Endothelial cell of umbilical vein (primary cell): Measurements from ENCODE around the gene TTF1. TPM values are rescaled to one million over a fixed set of nuclear protein-coding genes. Genes with fewer than 3 reads are reported as not detected.

Source experiments
- BruUV-seq: library from RNA; stranded (reverse); fragments of 400-500 nt; replicated peaks from 2 replicates; lab custom pipeline; 2021; lab: Mats Ljungman, UMichigan
- CTCF ChIA-PET: fragments of 300-600, 350-600 bp; sonication (Branson Sonifier 250); formaldehyde crosslinking; loops from one replicate; lab custom pipeline; 2021; ENCODE audit warnings: antibody characterized with exemption, inconsistent platforms; lab: Charles Lee
- POLR2A ChIA-PET: fragments of 300-600, 350-600 bp; sonication (Branson Sonifier 250); formaldehyde crosslinking; loops from one replicate; lab custom pipeline; 2021; ENCODE audit warnings: antibody characterized with exemption, inconsistent platforms; lab: Charles Lee
- DNase-seq: peaks from one replicate; pipeline ENCODE4 v3.0.0-alpha.2; 2011; ENCODE audit warnings: low read depth, low spot score
- FAIRE-seq: peaks from 2 replicates; lab custom pipeline; 2011; peaks lifted over from hg19 to GRCh38; lab: Jason Lieb, UNC
- H2AFZ ChIP-seq: 2 replicates; pipeline ENCODE4 v1.6.0; 2012; ENCODE audit warnings: low read depth, low read length, control low read depth, inconsistent platforms
- H3K27ac ChIP-seq: 2 replicates; pipeline ENCODE4 v1.5.1; 2011; ENCODE audit warnings: low read depth, mild to moderate bottlenecking, control low read depth, low read length, moderate library complexity; ENCODE audit not compliant: insufficient read depth
- H3K27me3 ChIP-seq, 2 experiments: 2 replicates each; pipeline versions ENCODE4 v1.6.0 to v1.6.1; 2011; ENCODE audit warnings: low read length in 2 of 2, mixed read lengths in 1 of 2; ENCODE audit not compliant: control insufficient read depth in 2 of 2, insufficient read depth in 2 of 2
- H3K36me3 ChIP-seq, 2 experiments: 2 replicates in 1 of 2; 3 replicates in 1 of 2; pipeline ENCODE4 v1.5.1; 2011; ENCODE audit warnings: low read length in 2 of 2, mild to moderate bottlenecking in 1 of 2, moderate library complexity in 1 of 2; ENCODE audit not compliant: control insufficient read depth in 2 of 2, insufficient read depth in 2 of 2; ENCODE audit errors: extremely low read depth in 1 of 2
- H3K4me1 ChIP-seq: 3 replicates; pipeline ENCODE4 v1.5.1; 2011; ENCODE audit warnings: mild to moderate bottlenecking, low read length; ENCODE audit not compliant: control insufficient read depth, insufficient read depth; ENCODE audit errors: extremely low read depth
- H3K4me2 ChIP-seq: 2 replicates; pipeline ENCODE4 v1.6.1; 2011; ENCODE audit warnings: low read length, control low read depth, mixed read lengths; ENCODE audit not compliant: insufficient read depth
- H3K4me3 ChIP-seq, 3 experiments: fragments of 200-600 bp in 1 of 3; sonication (generic), shearing (Covaris generic) in 1 of 3; replicated peaks in 1 of 3; 2 replicates each; pipeline ENCODE4 v1.5.1; 2011 to 2016; ENCODE audit warnings: control low read depth in 3 of 3, low read length in 3 of 3, mild to moderate bottlenecking in 2 of 3, inconsistent platforms in 1 of 3, low read depth in 1 of 3, moderate library complexity in 1 of 3; ENCODE audit not compliant: insufficient read depth in 1 of 3
- H3K79me2 ChIP-seq: 2 replicates; pipeline ENCODE4 v1.6.0; 2012; ENCODE audit warnings: low read length, inconsistent platforms; ENCODE audit not compliant: control insufficient read depth, insufficient read depth
- H3K9ac ChIP-seq: replicated peaks from 2 replicates; pipeline ENCODE3; 2011; ENCODE audit warnings: low read length, control low read depth; ENCODE audit not compliant: insufficient read depth; ENCODE audit errors: extremely low read depth
- H3K9me1 ChIP-seq: replicated peaks from 3 replicates; pipeline ENCODE4 v1.6.0; 2011; ENCODE audit warnings: mild to moderate bottlenecking, low read length; ENCODE audit not compliant: control insufficient read depth, insufficient read depth; ENCODE audit errors: extremely low read depth
- H3K9me3 ChIP-seq: replicated peaks from 2 replicates; pipeline ENCODE4 v1.5.1; 2012; ENCODE audit warnings: low read length, inconsistent platforms; ENCODE audit not compliant: control insufficient read depth, insufficient read depth
- H4K20me1 ChIP-seq: replicated peaks from 2 replicates; pipeline ENCODE3; 2011; ENCODE audit warnings: mild to moderate bottlenecking, low read length; ENCODE audit not compliant: control insufficient read depth, insufficient read depth; ENCODE audit errors: extremely low read depth
- FOS ChIP-seq: IDR thresholded peaks from 2 replicates; pipeline ENCODE4 v1.6.1; 2011; ENCODE audit warnings: mild to moderate bottlenecking, low read length, moderate library complexity, borderline replicate concordance; ENCODE audit not compliant: insufficient read depth
- GATA2 ChIP-seq: IDR thresholded peaks from 2 replicates; pipeline ENCODE4 v1.7.0; 2011; ENCODE audit warnings: low read depth, mild to moderate bottlenecking, moderate library complexity, mixed read lengths, low read length; ENCODE audit not compliant: insufficient read length, insufficient read depth
- MYC ChIP-seq: IDR thresholded peaks from one replicate; pipeline ENCODE4 v1.6.1; 2011; ENCODE audit warnings: mild to moderate bottlenecking, low read depth, low read length
- POLR2A ChIP-seq: IDR thresholded peaks from 2 replicates; pipeline ENCODE4 v1.6.1; 2012; ENCODE audit warnings: low read depth, mild to moderate bottlenecking, control low read depth, low read length
- POLR2AphosphoS5 ChIP-seq: IDR thresholded peaks from 2 replicates; pipeline ENCODE4 v1.6.1; 2012; ENCODE audit warnings: low read depth, mild to moderate bottlenecking, control low read depth, low read length, moderate library complexity; ENCODE audit not compliant: insufficient read depth
- dilution Hi-C: fragments of 300-500 bp; cut with MboI; formaldehyde crosslinking; loops from one replicate; pipeline ENCODE4 v1.15.0; 2019; ENCODE audit warnings: low sequenced_read_pairs; ENCODE audit not compliant: extremely low pct_ligation_motif_present
- intact Hi-C: fragments of 100-400 bp; cut with micrococcal nuclease; formaldehyde crosslinking; loops from one replicate; pipeline ENCODE4 v1.10.0; 2022
- polyA plus RNA-seq, 4 experiments: library from polyadenylated mRNA; depleted of rRNA in 3 of 4; stranded (reverse) in 3 of 4; unstranded in 1 of 4; fragments of >200 nt; gene quantifications; 2 replicates each; pipeline versions ENCODE4 v1.2.1 to v1.2.3, GENCODE V29; 2011 to 2012; ENCODE audit warnings: missing spikeins in 1 of 4
- total RNA-seq: library from RNA; stranded (reverse); gene quantifications from 2 replicates; pipeline ENCODE4 v1.2.3, GENCODE V29; 2021
- TF ChIP-seq, protein P1 (sequence below), 2 donors: IDR thresholded peaks; 1 replicate in 1 of 2; 2 replicates in 1 of 2; pipeline ENCODE4 v1.5.1; 2011; ENCODE audit warnings: low read length in 2 of 2, mild to moderate bottlenecking in 2 of 2, moderate library complexity in 2 of 2, control low read depth in 1 of 2, inconsistent platforms in 1 of 2, low read depth in 1 of 2; ENCODE audit not compliant: insufficient read depth in 1 of 2; ENCODE audit errors: extremely low read depth in 1 of 2

TTF1 gene
- total and polyA plus RNA-seq, 2 donors (not counting 3 experiments of a cell fraction or from before 2014, with no cell fraction given): 4.9 to 12.0 TPM

DNA sequence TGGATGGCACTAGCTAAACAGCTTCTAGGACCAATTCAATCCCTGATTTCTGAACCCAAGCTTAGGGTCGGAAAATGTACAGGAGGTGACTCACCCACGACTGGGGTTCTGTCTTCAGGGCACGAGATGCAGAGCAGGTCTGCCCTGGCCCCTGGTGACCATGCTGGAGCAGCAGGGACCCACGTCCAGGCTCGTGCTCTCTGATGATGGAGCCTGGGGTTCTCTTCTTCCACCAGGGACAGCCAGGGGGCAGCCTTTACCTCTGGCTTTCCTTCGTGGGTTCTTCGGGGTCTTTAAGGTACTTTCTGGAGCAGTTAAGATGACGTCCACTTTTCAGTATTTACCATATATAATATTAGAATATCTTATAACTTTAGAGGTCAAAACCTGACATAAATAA is 5.4 kb upstream of the TTF1 start:
- intact Hi-C loops (loop anchor here (1.0 to 5.0 kb wide), 3 partner anchors 95 to 260 kb away; partner anchors contain the start of gene GTF3C4), dilution Hi-C loops (no loop called here)
- Histone ChIP-seq H3K9me1 (no peaks in the 10 kb centered on the region), H4K20me1 (no peaks in the 10 kb centered on the region), H3K36me3 (no peaks in the 10 kb centered on the region), H3K4me3 (no peak overlapping the region), H3K9me3 (no peaks in the 10 kb centered on the region), H3K27ac (no peak overlapping the region), H2AFZ (no peak overlapping the region), H3K79me2 (no peaks in the 10 kb centered on the region), H3K4me2 (no peak overlapping the region), H3K9ac (no peak overlapping the region), H3K4me1 (peaks cover 8% of the 10 kb centered on the region), H3K27me3 (peaks cover 29 to 46% of the 10 kb centered on the region in 2 experiments)
- ChIA-PET CTCF (interaction anchor here (0.6 to 2.2 kb wide), 13 partner anchors 10 to 490 kb away, joined by 3 to 32 read pairs (median 4); no protein-coding TSS in a partner anchor), POLR2A (no interaction called here)
- peak; percentile 48 for FAIRE-seq
- DNase-seq: peak; percentile 14
- TF ChIP-seq FOS (no peak), GATA2 (no peak), POLR2AphosphoS5 (no peak), POLR2A (no peak)
- TF ChIP-seq, protein P1, sequence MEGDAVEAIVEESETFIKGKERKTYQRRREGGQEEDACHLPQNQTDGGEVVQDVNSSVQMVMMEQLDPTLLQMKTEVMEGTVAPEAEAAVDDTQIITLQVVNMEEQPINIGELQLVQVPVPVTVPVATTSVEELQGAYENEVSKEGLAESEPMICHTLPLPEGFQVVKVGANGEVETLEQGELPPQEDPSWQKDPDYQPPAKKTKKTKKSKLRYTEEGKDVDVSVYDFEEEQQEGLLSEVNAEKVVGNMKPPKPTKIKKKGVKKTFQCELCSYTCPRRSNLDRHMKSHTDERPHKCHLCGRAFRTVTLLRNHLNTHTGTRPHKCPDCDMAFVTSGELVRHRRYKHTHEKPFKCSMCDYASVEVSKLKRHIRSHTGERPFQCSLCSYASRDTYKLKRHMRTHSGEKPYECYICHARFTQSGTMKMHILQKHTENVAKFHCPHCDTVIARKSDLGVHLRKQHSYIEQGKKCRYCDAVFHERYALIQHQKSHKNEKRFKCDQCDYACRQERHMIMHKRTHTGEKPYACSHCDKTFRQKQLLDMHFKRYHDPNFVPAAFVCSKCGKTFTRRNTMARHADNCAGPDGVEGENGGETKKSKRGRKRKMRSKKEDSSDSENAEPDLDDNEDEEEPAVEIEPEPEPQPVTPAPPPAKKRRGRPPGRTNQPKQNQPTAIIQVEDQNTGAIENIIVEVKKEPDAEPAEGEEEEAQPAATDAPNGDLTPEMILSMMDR (IDR thresholded peaks at IDR 0.05; ENCODE audit: extremely low read depth in 1 of 2, insufficient read depth in 1 of 2, low read depth in 1 of 2, low read length in 2 of 2): peak; percentile 55 to 61
- BruUV-seq: no TSS peak

DNA sequence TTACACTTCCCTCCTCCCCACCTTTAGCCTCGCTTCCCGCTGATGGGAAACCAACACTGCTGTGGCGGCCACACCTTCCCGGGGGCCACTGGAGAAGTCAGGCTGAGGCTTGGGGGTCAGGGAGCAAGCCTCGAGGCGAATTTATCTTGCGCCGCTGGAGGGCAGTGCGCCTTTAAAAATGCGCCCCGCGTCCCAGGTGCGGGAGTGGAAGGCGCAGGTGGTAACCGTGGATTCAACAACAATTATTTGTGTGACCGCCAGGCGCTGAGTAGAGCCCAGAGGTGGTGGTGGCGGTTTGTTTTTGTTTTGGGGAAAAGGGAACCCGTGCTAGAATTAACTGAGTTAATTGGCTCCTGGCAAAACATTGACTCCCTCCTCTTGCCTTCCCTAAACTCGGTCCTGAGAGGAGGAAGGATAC is 4.5 kb upstream of the TTF1 start:
- H2AFZ ChIP-seq: no peak overlapping the region
- DNase-seq (peak; percentile 32), FAIRE-seq (no peak)
- intact Hi-C loops: loop anchor here (1.0 to 5.0 kb wide), 3 partner anchors 240 to 389 kb away; partner anchors contain the start of gene GTF3C4
- H3K27me3 ChIP-seq: peaks cover 27 to 46% of the 10 kb centered on the region in 2 experiments
- no peak overlapping the region for H3K27ac ChIP-seq
- ChIA-PET CTCF (interaction anchor here (1.4 to 1.9 kb wide), 3 partner anchors 163 to 491 kb away, joined by 3 to 11 read pairs (median 5); no protein-coding TSS in a partner anchor), POLR2A (no interaction called here)
- H3K4me1 ChIP-seq: peaks cover 8% of the 10 kb centered on the region
- H3K79me2 ChIP-seq: peaks cover under 1% of the 10 kb centered on the region
- no peaks in the 10 kb centered on the region for H3K9me1 ChIP-seq
- no peak overlapping the region for H3K9ac ChIP-seq
- no peaks in the 10 kb centered on the region for H3K36me3 ChIP-seq
- TF ChIP-seq, protein P1 (IDR thresholded peaks at IDR 0.05; ENCODE audit: extremely low read depth in 1 of 2, insufficient read depth in 1 of 2, low read depth in 1 of 2, low read length in 2 of 2): peak; percentile 48 to 62
- no peak for TF ChIP-seq MYC
- H3K4me2 ChIP-seq: peak overlapping the region; percentile 14
- no peaks in the 10 kb centered on the region for H4K20me1 ChIP-seq
- dilution Hi-C loops: no loop called here
- no peaks in the 10 kb centered on the region for H3K9me3 ChIP-seq
- no peak overlapping the region for H3K4me3 ChIP-seq
- no TSS peak for BruUV-seq
